HG02973 (cell line): ENCODE measurements around the gene PET100.

Experiments used
- ATAC-seq: cut with Tn5 transposase; IDR thresholded peaks from one replicate; pipeline ENCODE4 v1.9.1; 2021; ENCODE audit warnings: moderate library complexity; ENCODE audit not compliant: unreplicated experiment

PET100 gene

DNA sequence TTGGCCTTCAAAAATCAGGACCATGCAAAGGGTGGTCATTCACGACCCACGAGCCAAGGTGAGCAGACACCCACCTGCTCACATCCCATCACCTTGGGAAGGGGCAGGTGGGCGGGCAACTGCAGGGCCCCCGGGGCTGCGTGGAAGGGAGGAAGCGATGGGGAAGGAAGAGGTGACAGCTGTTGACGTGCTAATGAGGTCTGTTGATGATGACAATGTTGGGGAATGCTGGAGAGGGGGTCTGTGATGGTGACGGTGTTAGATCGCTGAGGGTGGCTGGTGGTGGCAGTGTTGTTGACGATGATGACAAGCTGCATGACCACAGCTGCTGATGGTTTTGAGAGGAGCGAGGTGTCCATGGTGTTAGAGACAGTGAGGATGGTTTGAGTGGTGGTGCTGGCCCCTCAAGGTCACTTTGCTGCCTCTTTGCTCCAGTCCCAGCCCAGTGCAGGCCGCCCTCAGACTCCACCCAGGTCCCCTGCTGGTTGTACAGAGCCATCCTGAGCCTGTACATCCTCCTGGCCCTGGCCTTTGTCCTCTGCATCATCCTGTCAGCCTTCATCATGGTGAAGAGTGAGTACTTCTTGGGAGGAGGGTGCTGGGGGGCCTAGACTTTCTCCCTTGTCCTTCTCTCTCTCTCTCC is 48.2 kb downstream of the PET100 start:
- no peak for ATAC-seq

- no peak for ATAC-seq
These were observed 49.6 kb downstream of the PET100 start for GRCh38 chr19:7678971-7679751.

DNA sequence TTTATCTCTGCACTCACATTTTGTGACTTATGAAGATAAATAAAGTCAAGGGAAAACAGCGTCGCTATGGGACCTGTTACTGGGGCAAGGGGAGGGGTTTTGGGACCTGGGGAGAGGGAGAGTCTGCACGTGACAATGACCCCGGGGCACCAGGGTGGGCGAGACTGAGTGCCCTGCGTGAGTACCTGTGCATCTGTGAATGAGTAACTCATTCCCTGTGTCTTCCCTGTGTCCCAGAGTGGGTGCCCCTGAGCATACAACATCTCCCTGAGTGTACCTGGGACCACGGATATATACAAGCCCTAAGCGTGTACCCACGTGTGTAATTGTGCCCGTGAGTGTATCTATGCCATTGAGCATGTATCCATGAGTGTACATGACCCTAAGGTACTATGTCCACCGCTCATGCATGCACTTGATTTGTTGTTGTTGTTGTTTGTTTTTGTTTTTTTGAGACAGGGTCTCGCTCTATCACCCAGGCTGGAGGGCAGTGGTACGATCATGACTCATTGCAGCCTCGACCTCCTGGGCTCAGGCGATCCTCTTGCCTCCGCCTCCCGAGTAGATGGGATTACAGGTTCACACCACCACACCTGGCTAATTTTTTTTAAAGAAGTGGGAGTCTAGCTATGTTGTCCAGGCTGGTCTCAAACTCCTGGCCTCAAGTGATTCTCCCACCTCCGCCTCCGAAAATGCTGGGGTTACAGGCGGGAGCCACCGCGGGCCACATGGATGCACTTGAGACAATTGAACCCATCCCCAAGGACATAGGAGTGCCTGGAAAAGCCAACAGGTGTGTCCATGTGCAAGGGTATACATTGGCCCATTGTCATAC is 50.4 kb downstream of the PET100 start:
- no peak for ATAC-seq

DNA sequence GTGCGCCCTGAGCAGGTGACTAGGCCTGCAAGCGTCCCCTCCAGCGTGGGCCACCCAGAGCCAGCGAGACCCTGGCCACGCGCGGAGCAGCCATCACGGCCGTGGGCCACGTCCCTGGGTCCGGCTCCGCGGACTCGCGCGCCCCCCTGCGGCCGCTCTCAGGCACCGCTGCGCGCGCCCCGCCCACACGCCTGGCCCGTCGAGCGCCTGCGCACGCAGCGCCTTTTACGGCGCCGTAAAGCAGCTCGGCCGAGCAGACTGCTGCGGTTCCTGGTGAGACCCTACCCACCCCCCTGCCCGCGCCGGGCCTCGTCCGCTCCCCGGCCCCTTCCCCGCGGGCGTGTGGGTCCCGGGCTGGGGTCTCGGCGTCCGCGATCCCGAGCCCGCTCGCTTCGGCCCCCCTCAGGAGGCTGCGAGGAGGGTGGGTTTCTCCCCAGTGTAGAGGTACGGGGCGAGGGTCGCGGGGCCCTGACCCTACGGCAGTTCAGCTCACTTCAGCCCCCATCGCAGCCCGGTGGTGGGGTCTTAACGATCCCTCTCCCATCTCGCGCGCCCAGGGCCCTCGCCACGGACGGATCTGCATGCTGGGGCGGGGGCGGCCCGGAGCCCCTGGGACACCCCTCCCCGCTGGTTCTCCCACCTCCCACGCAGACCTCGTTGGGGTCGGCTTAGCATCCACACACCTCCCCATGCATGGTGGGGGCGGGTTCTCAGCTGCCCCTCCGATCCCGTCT is 51.2 kb downstream of the PET100 start, which contains the start of gene TRAPPC5:
TSS of gene TRAPPC5 (plus strand) at position 228 of the 734 bp plus-strand sequence. CDS start 1,421 bp downstream, outside the sequence.
- peak; percentile 46 for ATAC-seq
